CD8-positive, alpha-beta memory T cell (primary cell): ENCODE data around the gene YDJC. TPM values are rescaled to one million over a fixed set of nuclear protein-coding genes. Genes with fewer than 3 reads are reported as not detected.
"Not testable (repeated sequence)": the region's sequence is repeated elsewhere in the genome, so short reads cannot be mapped to it uniquely, and the experiment has no call there.

Experiments used
- CTCF ChIA-PET: fragments of 350-600 bp; sonication (Branson Sonifier 250); formaldehyde crosslinking; loops from one replicate; lab custom pipeline; 2021; ENCODE audit warnings: antibody characterized with exemption; lab: Charles Lee
- POLR2A ChIA-PET: fragments of 350-600 bp; sonication (Branson Sonifier 250); formaldehyde crosslinking; loops from one replicate; lab custom pipeline; 2021; ENCODE audit warnings: antibody characterized with exemption; lab: Charles Lee
- DNase-seq, 5 donors: peaks; one replicate each; pipeline versions ENCODE4 v3.0.0 to v3.0.0-alpha.2; 2020 to 2022; ENCODE audit warnings: mixed read lengths in 1 of 5
- H3K27ac ChIP-seq: one replicate; pipeline ENCODE4 v1.7.0; 2013; ENCODE audit warnings: low read depth, mild to moderate bottlenecking, low read length, moderate library complexity
- H3K27me3 ChIP-seq: 2 replicates; pipeline ENCODE4 v1.7.0; 2013; ENCODE audit warnings: low read length, mild to moderate bottlenecking; ENCODE audit not compliant: insufficient read depth, poor library complexity, severe bottlenecking
- H3K36me3 ChIP-seq: 2 replicates; pipeline ENCODE4 v1.7.0; 2013; ENCODE audit warnings: mild to moderate bottlenecking, low read length, moderate library complexity; ENCODE audit not compliant: insufficient read depth
- H3K4me1 ChIP-seq: 2 replicates; pipeline ENCODE4 v1.7.0; 2013; ENCODE audit warnings: mild to moderate bottlenecking, low read length, moderate library complexity; ENCODE audit not compliant: insufficient read depth
- H3K4me3 ChIP-seq: 2 replicates; pipeline ENCODE4 v1.7.0; 2013; ENCODE audit warnings: mild to moderate bottlenecking, low read length
- H3K9me3 ChIP-seq: 2 replicates; pipeline ENCODE4 v1.7.0; 2013; ENCODE audit warnings: mild to moderate bottlenecking, low read length
- H3K27ac Mint-ChIP-seq, 8 donors: one replicate each; pipeline ENCODE4 v1.8.0; 2020 to 2021; ENCODE audit warnings: mixed read lengths in 8 of 8, mild to moderate bottlenecking in 6 of 8, inconsistent platforms in 3 of 8, moderate library complexity in 3 of 8
- H3K27me3 Mint-ChIP-seq, 2 donors: one replicate each; pipeline ENCODE4 v1.8.0; 2020 to 2021; ENCODE audit warnings: mixed read lengths in 2 of 2, mild to moderate bottlenecking in 1 of 2, moderate library complexity in 1 of 2
- H3K36me3 Mint-ChIP-seq, 3 donors: one replicate each; pipeline ENCODE4 v1.8.0; 2020 to 2021; ENCODE audit warnings: mixed read lengths in 3 of 3, inconsistent platforms in 1 of 3, mild to moderate bottlenecking in 1 of 3
- H3K4me1 Mint-ChIP-seq, 3 donors: one replicate each; pipeline ENCODE4 v1.8.0; 2020 to 2021; ENCODE audit warnings: mixed read lengths in 3 of 3, inconsistent platforms in 1 of 3, mild to moderate bottlenecking in 1 of 3
- H3K4me3 Mint-ChIP-seq, 7 donors: one replicate each; pipeline ENCODE4 v1.8.0; 2020 to 2021; ENCODE audit warnings: mixed read lengths in 7 of 7, mild to moderate bottlenecking in 6 of 7, moderate library complexity in 4 of 7, inconsistent platforms in 2 of 7
- H3K9me3 Mint-ChIP-seq, 5 donors: one replicate each; pipeline ENCODE4 v1.8.0; 2020 to 2022; ENCODE audit warnings: mixed read lengths in 5 of 5, mild to moderate bottlenecking in 3 of 5, moderate library complexity in 2 of 5, inconsistent platforms in 1 of 5
- polyA plus RNA-seq: library from polyadenylated mRNA; unstranded; fragments of 300-500 nt; fragmentation: Illumina TruSeq; gene quantifications from one replicate; pipeline ENCODE4 v1.2.3, GENCODE V29; 2021
- total RNA-seq, 2 experiments: library from RNA; stranded (reverse); gene quantifications; one replicate each; pipeline ENCODE4 v1.2.3, GENCODE V29; 2021

YDJC gene
- total and polyA plus RNA-seq, 3 experiments from 2014 or later, result 61.1 to 79.0 (median 75.2) TPM

DNA sequence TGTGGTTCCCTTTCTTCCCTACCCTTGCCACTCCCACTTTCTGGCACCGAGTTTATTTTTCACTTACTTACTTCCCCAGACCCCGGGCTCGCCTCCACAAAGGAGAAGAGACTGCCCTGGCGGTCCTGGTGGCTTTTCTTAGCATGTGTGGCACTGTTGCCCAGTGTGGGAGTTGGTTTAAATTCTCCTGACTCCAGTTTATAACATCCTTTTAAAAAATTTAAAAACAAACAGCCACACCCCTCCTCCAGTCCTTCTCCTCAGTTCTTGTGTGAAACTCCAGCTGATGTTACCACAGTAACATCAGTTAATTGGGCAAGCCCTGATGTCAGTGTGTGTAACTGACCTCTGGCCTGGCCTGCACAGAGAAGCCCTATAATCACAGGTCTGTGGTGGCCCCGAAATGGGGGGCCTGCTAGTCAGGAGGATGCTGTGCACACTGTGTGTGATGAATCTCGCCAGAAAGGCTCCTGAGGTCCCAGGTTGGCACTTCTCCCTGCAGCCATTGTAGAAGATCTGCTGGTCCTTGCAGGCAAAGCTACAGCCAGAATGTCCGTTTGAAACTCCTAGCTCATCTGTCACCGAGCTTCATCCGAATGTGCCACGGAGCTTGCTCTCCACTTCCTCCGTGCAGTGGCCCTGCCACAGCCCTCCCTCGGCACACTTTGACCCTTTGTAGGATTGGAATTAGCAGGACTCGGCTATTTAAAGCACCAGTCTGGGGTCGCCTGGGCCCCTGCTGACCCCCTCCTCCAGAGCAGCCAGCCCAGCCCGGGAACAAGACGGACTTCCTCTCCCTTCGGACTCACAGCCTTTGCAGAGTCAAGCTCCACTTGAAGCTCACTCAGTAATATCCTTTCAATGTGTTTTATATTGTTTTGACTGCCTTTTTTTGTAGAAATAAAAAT lies 7.6 kb downstream of the YDJC start:
- Histone ChIP-seq H3K27me3 (no peaks in the 10 kb centered on the region), H3K9me3 (no peaks in the 10 kb centered on the region), H3K27ac (no peak overlapping the region), H3K36me3 (peaks cover 29% of the 10 kb centered on the region), H3K4me3 (no peak overlapping the region), H3K4me1 (peaks cover 25% of the 10 kb centered on the region)
- ChIA-PET POLR2A (no interaction called here), CTCF (interaction anchor here (1.4 kb wide), 1 partner anchor 24 kb away, joined by 3 read pairs; no protein-coding TSS in a partner anchor)
- H3K4me3 Mint-ChIP-seq, result no peak overlapping the region
- H3K4me1 Mint-ChIP-seq, result peaks cover 27 to 72% (median 37%) of the 10 kb centered on the region in 3 donors
- H3K27me3 Mint-ChIP-seq, result peaks cover 0 to 2% of the 10 kb centered on the region in 2 donors
- H3K9me3 Mint-ChIP-seq, result no peaks in the 10 kb centered on the region
- H3K36me3 Mint-ChIP-seq, result peaks cover 0 to 64% (median 4%) of the 10 kb centered on the region in 3 donors
- H3K27ac Mint-ChIP-seq, result peak overlapping the region in 2 of 8 donors; percentile 51 to 67
- no peak for DNase-seq

DNA sequence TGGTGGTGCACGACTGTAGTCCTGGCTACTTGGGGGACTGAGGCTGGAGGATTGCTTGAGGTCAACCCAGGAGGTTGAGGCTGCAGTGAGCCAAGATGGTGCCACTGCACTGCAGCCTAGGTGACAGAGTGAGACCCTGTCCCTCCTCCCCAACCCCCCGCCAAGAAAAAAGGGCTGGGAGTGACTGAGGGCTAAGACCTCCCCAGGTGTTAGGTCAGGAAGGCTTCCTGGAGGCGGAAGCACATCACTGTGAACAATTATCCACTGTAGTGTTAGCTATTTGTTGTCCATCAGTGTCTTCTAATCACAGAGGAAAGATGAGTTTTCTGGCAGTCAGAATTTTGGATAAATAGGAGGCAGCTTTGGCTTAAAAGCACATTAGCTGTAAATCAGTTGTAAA lies 8.8 kb downstream of the YDJC start:
- CTCF ChIA-PET, result interaction anchor here (1.0 to 2.1 kb wide), 2 partner anchors 8 to 26 kb away, joined by 3 to 6 read pairs; no protein-coding TSS in a partner anchor
- Mint-ChIP-seq H3K4me1 (peaks cover 21 to 65% (median 28%) of the 10 kb centered on the region in 3 donors), H3K27ac (no peak overlapping the region), H3K9me3 (no peaks in the 10 kb centered on the region), H3K4me3 (no peak overlapping the region), H3K36me3 (peaks cover 0 to 58% (median 3%) of the 10 kb centered on the region in 3 donors), H3K27me3 (peaks cover 0 to 2% of the 10 kb centered on the region in 2 donors)
- Histone ChIP-seq H3K36me3 (peaks cover 22% of the 10 kb centered on the region), H3K4me1 (peaks cover 15% of the 10 kb centered on the region), H3K4me3 (no peak overlapping the region), H3K27me3 (no peaks in the 10 kb centered on the region), H3K27ac (no peak overlapping the region), H3K9me3 (no peaks in the 10 kb centered on the region)
- DNase-seq, result no peak
- POLR2A ChIA-PET, result no interaction called here

DNA sequence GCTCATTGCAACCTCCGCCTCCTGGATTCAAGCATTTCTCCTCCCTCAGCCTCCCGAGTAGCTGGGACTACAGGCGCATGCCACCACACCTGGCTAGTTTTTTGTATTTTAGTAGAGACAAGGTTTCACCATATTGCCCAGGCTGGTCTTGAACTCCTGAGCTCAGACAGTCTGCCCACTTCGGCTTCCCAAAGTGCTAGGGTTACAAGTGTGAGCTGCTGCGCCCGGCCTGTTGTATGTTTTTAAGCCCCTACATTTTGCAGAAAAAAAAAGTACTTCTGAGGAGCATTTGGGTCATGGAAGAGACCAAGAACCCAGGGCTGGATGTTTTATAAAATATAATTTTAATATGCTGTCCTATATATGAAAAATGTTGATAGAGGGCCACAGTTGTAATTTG lies 12.5 kb downstream of the YDJC start:
- not testable (repeated sequence) for H3K4me1 ChIP-seq, DNase-seq, H3K27ac ChIP-seq, H3K4me3 Mint-ChIP-seq, H3K4me3 ChIP-seq, H3K27me3 ChIP-seq, H3K9me3 Mint-ChIP-seq, H3K27me3 Mint-ChIP-seq, H3K9me3 ChIP-seq
- H3K36me3 Mint-ChIP-seq, result peaks cover 0 to 65% (median 4%) of the 10 kb centered on the region in 3 donors
- ChIA-PET CTCF (interaction anchor here (1.6 to 1.9 kb wide), 3 partner anchors 9 to 29 kb away, joined by 3 to 5 read pairs (median 4); no protein-coding TSS in a partner anchor), POLR2A (interaction anchor here (1.1 kb wide), 1 partner anchor 12 kb away, joined by 3 read pairs; no protein-coding TSS in a partner anchor)
- peak overlapping the region in 3 of 8 donors; percentile 30 to 70 (median 69) for H3K27ac Mint-ChIP-seq
- H3K36me3 ChIP-seq, result peaks cover 41% of the 10 kb centered on the region
- H3K4me1 Mint-ChIP-seq, result peaks cover 12 to 57% (median 27%) of the 10 kb centered on the region in 3 donors

- no peaks in the 10 kb centered on the region for H3K27me3 Mint-ChIP-seq
- Histone ChIP-seq H3K9me3 (no peaks in the 10 kb centered on the region), H3K27ac (no peak overlapping the region), H3K4me1 (no peaks in the 10 kb centered on the region), H3K4me3 (no peak overlapping the region), H3K27me3 (no peaks in the 10 kb centered on the region), H3K36me3 (peaks cover 44% of the 10 kb centered on the region)
- ChIA-PET POLR2A (interaction anchor here (1.0 kb wide), 1 partner anchor 26 kb away, joined by 3 read pairs; the partner anchor contains the start of gene SDF2L1), CTCF (interaction anchor here (1.0 to 1.7 kb wide), 2 partner anchors 10 to 14 kb away, joined by 5 read pairs; no protein-coding TSS in a partner anchor)
- H3K36me3 Mint-ChIP-seq, result peaks cover 0 to 66% (median 9%) of the 10 kb centered on the region in 3 donors
- peaks cover 16 to 59% (median 36%) of the 10 kb centered on the region in 3 donors for H3K4me1 Mint-ChIP-seq
- H3K9me3 Mint-ChIP-seq, result no peaks in the 10 kb centered on the region
- peak overlapping the region in 3 of 8 donors; percentile 11 to 22 (median 17) for H3K27ac Mint-ChIP-seq
- no peak for DNase-seq
- H3K4me3 Mint-ChIP-seq, result no peak overlapping the region
Observed at GRCh38 chr22:21615731-21616130, 14.1 kb downstream of the YDJC start.

DNA sequence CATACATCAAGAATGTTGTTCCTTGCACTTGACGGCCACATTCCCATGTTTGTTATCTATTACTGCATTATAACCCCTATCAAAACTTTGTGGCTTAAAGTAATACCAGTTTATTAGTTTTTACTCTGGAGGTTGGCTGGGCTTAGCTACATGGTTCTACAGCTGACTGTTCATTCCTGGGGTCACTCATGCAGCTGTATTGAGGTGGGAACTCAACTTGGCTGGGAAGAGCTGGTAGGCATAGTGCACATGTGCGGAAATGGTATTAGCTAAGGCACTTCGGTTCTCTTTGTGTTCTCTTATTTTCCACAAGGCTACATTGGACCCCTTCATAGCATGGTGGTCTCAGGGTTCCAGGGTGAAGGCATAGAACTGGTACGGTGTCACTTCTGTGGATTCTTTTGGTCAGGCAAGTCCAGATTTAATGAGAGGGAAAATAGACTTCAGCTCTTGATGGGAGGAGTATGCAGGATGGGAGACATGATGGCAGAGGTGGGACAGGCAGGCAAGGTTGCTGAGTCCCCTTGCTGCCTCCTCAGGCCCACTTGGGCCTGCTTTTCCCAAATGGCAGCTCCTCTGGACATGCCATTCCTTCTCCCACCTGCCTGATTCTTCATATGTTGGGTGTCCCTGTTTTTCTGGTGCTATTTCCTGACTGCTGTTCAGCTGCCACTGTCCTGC lies 16.1 kb downstream of the YDJC start:
- H3K4me3 ChIP-seq, result no peak overlapping the region
- H3K4me1 ChIP-seq, result no peaks in the 10 kb centered on the region
- no peak overlapping the region for H3K4me3 Mint-ChIP-seq
- H3K27me3 Mint-ChIP-seq, result no peaks in the 10 kb centered on the region
- H3K27ac ChIP-seq, result no peak overlapping the region
- no peak for DNase-seq
- H3K27ac Mint-ChIP-seq, result peak overlapping the region in 4 of 8 donors; percentile 17 to 85 (median 42)
- H3K9me3 ChIP-seq, result no peaks in the 10 kb centered on the region
- H3K36me3 Mint-ChIP-seq, result peaks cover 0 to 63% (median 10%) of the 10 kb centered on the region in 3 donors
- ChIA-PET CTCF (interaction anchor here (1.0 to 1.6 kb wide), 2 partner anchors 10 to 15 kb away, joined by 3 to 7 read pairs; no protein-coding TSS in a partner anchor), POLR2A (no interaction called here)
- H3K9me3 Mint-ChIP-seq, result no peaks in the 10 kb centered on the region
- peaks cover 16 to 52% (median 44%) of the 10 kb centered on the region in 3 donors for H3K4me1 Mint-ChIP-seq
- H3K36me3 ChIP-seq, result peaks cover 42% of the 10 kb centered on the region
- no peaks in the 10 kb centered on the region for H3K27me3 ChIP-seq

DNA sequence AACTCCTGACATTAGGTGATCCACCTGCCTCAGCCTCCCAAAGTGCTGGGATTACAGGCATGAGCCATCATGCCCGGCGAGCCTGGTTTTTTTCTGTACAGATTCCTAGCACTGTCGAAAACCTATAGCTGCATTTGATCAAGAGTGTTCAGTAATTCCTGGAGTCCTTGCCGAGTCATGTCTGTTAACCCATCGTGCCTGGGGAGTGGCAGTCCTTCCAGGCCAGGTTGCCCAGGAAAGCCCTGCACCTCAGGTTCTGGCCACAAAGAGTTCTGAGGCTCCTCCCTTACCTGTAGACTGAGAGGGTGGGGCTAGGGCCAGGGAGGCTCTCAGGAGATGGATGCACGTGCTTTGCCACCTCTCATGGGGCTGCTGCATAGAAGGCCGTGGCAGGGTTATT lies 17.0 kb downstream of the YDJC start:
- ChIA-PET CTCF (interaction anchor here (1.0 kb wide), 1 partner anchor 9 kb away, joined by 3 read pairs; no protein-coding TSS in a partner anchor), POLR2A (no interaction called here)
- Histone ChIP-seq H3K9me3 (no peaks in the 10 kb centered on the region), H3K4me1 (no peaks in the 10 kb centered on the region), H3K27me3 (no peaks in the 10 kb centered on the region), H3K27ac (no peak overlapping the region), H3K36me3 (peaks cover 42% of the 10 kb centered on the region), H3K4me3 (no peak overlapping the region)
- no peak for DNase-seq
- no peaks in the 10 kb centered on the region for H3K27me3 Mint-ChIP-seq
- H3K9me3 Mint-ChIP-seq, result no peaks in the 10 kb centered on the region
- H3K4me1 Mint-ChIP-seq, result peaks cover 16 to 54% (median 47%) of the 10 kb centered on the region in 3 donors
- H3K27ac Mint-ChIP-seq, result peak overlapping the region in 1 of 8 donors; percentile 27
- H3K4me3 Mint-ChIP-seq, result no peak overlapping the region
- peaks cover 0 to 63% (median 10%) of the 10 kb centered on the region in 3 donors for H3K36me3 Mint-ChIP-seq

GRCh38 chr22:21611210-21611977 lies 18.4 kb downstream of the YDJC start:
- no peaks in the 10 kb centered on the region for H3K9me3 Mint-ChIP-seq
- no peak for DNase-seq
- no peak overlapping the region for H3K27ac ChIP-seq
- CTCF ChIA-PET, result interaction anchor here (1.1 kb wide), 1 partner anchor 55 kb away, joined by 3 read pairs; no protein-coding TSS in a partner anchor
- H3K9me3 ChIP-seq, result no peaks in the 10 kb centered on the region
- H3K27me3 ChIP-seq, result no peaks in the 10 kb centered on the region
- POLR2A ChIA-PET, result no interaction called here
- no peak overlapping the region for H3K4me3 ChIP-seq
- peak overlapping the region in 6 of 8 donors; percentile 0 to 81 (median 47) for H3K27ac Mint-ChIP-seq
- H3K27me3 Mint-ChIP-seq, result no peaks in the 10 kb centered on the region
- H3K36me3 Mint-ChIP-seq, result peaks cover 0 to 66% (median 10%) of the 10 kb centered on the region in 3 donors
- H3K4me3 Mint-ChIP-seq, result no peak overlapping the region
- H3K4me1 Mint-ChIP-seq, result peaks cover 23 to 61% (median 50%) of the 10 kb centered on the region in 3 donors
- H3K4me1 ChIP-seq, result peaks cover 8% of the 10 kb centered on the region
- peaks cover 42% of the 10 kb centered on the region for H3K36me3 ChIP-seq
